WERI-Rb-1 (cell line): ENCODE results near the gene GNA12.

ENCODE experiments used
- DNase-seq: peaks from one replicate; pipeline ENCODE4 v3.0.0-alpha.2; 2020
- H3K27ac ChIP-seq: fragments of 250-450 bp; sonication (Bioruptor Pico); 2 replicates; pipeline ENCODE4 v1.5.1; 2020; ENCODE audit warnings: mild to moderate bottlenecking, moderate library complexity
- H3K27me3 ChIP-seq: fragments of 250-450 bp; sonication (Bioruptor Pico); 2 replicates; pipeline ENCODE4 v1.5.1; 2021; ENCODE audit warnings: mild to moderate bottlenecking, low read depth, moderate library complexity; ENCODE audit not compliant: insufficient read depth, severe bottlenecking
- H3K36me3 ChIP-seq: fragments of 250-450 bp; sonication (Bioruptor Pico); 2 replicates; pipeline ENCODE4 v1.5.1; 2020; ENCODE audit warnings: mild to moderate bottlenecking, moderate library complexity
- H3K4me3 ChIP-seq: 2 replicates; pipeline ENCODE4 v1.5.1; 2011; ENCODE audit warnings: low read depth, mild to moderate bottlenecking, control low read depth, low read length
- H3K9me3 ChIP-seq: fragments of 250-450 bp; sonication (Bioruptor Pico); 2 replicates; pipeline ENCODE4 v1.5.1; 2021; ENCODE audit warnings: mild to moderate bottlenecking, moderate library complexity; ENCODE audit not compliant: severe bottlenecking
- TF ChIP-seq, protein P1 (sequence below): IDR thresholded peaks from 2 replicates; pipeline ENCODE4 v1.5.1; 2011; ENCODE audit warnings: low read depth, mild to moderate bottlenecking, control low read depth, inconsistent platforms, low read length

Gene GNA12

GRCh38 chr7:2834748-2835441 lies 9.2 kb downstream of the GNA12 start:
- peaks cover 20% of the 10 kb centered on the region for H3K36me3 ChIP-seq
- TF ChIP-seq, protein P1, sequence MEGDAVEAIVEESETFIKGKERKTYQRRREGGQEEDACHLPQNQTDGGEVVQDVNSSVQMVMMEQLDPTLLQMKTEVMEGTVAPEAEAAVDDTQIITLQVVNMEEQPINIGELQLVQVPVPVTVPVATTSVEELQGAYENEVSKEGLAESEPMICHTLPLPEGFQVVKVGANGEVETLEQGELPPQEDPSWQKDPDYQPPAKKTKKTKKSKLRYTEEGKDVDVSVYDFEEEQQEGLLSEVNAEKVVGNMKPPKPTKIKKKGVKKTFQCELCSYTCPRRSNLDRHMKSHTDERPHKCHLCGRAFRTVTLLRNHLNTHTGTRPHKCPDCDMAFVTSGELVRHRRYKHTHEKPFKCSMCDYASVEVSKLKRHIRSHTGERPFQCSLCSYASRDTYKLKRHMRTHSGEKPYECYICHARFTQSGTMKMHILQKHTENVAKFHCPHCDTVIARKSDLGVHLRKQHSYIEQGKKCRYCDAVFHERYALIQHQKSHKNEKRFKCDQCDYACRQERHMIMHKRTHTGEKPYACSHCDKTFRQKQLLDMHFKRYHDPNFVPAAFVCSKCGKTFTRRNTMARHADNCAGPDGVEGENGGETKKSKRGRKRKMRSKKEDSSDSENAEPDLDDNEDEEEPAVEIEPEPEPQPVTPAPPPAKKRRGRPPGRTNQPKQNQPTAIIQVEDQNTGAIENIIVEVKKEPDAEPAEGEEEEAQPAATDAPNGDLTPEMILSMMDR = no peak

DNA sequence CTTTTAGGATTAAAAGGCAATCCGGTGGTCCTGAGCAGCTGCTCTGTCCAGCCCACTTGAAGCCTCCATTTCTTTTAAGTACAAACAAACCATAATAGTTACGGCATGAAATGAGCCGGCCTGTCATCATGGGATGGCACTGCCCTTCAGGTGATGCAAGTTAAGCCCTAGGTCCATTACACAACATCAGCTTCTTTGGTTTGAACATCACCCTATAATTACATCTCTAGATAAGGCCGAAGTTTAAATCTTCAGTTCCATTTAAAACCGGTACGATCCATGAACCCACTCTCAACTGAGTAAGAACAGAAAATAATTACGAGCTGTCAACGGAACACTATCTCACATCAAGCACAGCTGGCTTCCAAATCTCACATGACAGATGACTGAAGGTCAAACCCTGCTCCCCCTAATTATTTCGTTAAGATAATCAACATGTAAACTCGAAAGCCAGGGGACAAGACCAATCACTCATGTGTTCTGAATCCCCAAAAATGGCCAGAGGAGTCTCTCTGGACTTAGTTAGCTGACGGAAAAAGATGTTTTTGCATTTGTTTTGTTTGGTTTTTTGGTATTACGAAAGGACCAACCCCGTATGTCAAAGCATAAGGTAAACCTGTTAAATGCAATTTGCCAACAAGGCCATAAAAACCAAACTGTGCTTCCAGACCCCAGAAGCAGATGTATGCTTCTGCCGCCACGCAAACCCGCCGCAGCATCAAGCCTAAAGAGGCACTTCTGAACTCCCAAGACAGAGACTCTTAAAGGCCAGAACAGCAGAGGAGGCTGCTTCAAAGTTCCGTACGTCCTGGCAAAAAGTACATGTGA lies 10.8 kb downstream of the GNA12 start:
- Histone ChIP-seq H3K27me3 (no peaks in the 10 kb centered on the region), H3K36me3 (peaks cover 13% of the 10 kb centered on the region), H3K27ac (no peak overlapping the region), H3K9me3 (no peaks in the 10 kb centered on the region), H3K4me3 (no peak overlapping the region)
- no peak for DNase-seq
- TF ChIP-seq, protein P1 = no peak

More at GRCh38 chr7:2834748-2835441, 9.2 kb downstream of the GNA12 start:
- H3K27me3 ChIP-seq = no peaks in the 10 kb centered on the region
- no peaks in the 10 kb centered on the region for H3K9me3 ChIP-seq
- no peak overlapping the region for H3K27ac ChIP-seq
- DNase-seq = no peak
- no peak overlapping the region for H3K4me3 ChIP-seq

GRCh38 chr7:2832461-2832860 lies 11.6 kb downstream of the GNA12 start:
- no peaks in the 10 kb centered on the region for H3K9me3 ChIP-seq
- H3K27me3 ChIP-seq = no peaks in the 10 kb centered on the region
- H3K27ac ChIP-seq = no peak overlapping the region
- TF ChIP-seq, protein P1 = no peak
- peaks cover 13% of the 10 kb centered on the region for H3K36me3 ChIP-seq
- H3K4me3 ChIP-seq = no peak overlapping the region
- DNase-seq = no peak

- Histone ChIP-seq H3K9me3 (no peaks in the 10 kb centered on the region), H3K4me3 (no peak overlapping the region), H3K27me3 (no peaks in the 10 kb centered on the region), H3K27ac (no peak overlapping the region), H3K36me3 (peaks cover 13% of the 10 kb centered on the region)
- TF ChIP-seq, protein P1 = no peak
- no peak for DNase-seq
These were observed 13.3 kb downstream of the GNA12 start for GRCh38 chr7:2830609-2831376.

- H3K9me3 ChIP-seq = no peaks in the 10 kb centered on the region
- TF ChIP-seq, protein P1 = no peak
- no peak overlapping the region for H3K27ac ChIP-seq
- no peak overlapping the region for H3K4me3 ChIP-seq
- H3K36me3 ChIP-seq = no peaks in the 10 kb centered on the region; the same call in 1 of the 2 replicates
- no peak for DNase-seq
- no peaks in the 10 kb centered on the region for H3K27me3 ChIP-seq
These were observed 15.1 kb downstream of the GNA12 start for GRCh38 chr7:2829040-2829439.
